Astrocyte of the spinal cord (primary cell): ENCODE measurements around the gene PLCH2.

ENCODE experiments used
- DNase-seq: peaks from one replicate; pipeline ENCODE4 v3.0.0; 2011; ENCODE audit warnings: low read depth, low spot score
- H3K4me3 ChIP-seq: 2 replicates; pipeline ENCODE4 v1.5.1; 2011; ENCODE audit warnings: low read depth, mild to moderate bottlenecking, low read length, moderate library complexity
- CTCF ChIP-seq: IDR thresholded peaks from 2 replicates; pipeline ENCODE4 v1.5.1; 2012; ENCODE audit warnings: low read depth, mild to moderate bottlenecking, low read length, inconsistent platforms
- in situ Hi-C: cut with HindIII; loops from 2 replicates; pipeline ENCODE4 v1.10.0; 2017; ENCODE audit warnings: low sequenced_read_pairs

Gene PLCH2

GRCh38 chr1:2542246-2542915 is 66.3 kb downstream of the PLCH2 start:
- TF ChIP-seq CTCF: no peak
- no peak overlapping the region for H3K4me3 ChIP-seq
- DNase-seq: no peak
- in situ Hi-C loops: no loop called here

GRCh38 chr1:2543543-2544092 is 67.5 kb downstream of the PLCH2 start:
- in situ Hi-C loops: no loop called here
- no peak overlapping the region for H3K4me3 ChIP-seq
- DNase-seq: peak; percentile 50
- TF ChIP-seq CTCF: no peak

- DNase-seq: peak; percentile 46
- in situ Hi-C loops: no loop called here
- TF ChIP-seq CTCF: no peak
- no peak overlapping the region for H3K4me3 ChIP-seq
Measured at GRCh38 chr1:2544093-2544874, 68.2 kb downstream of the PLCH2 start.

GRCh38 chr1:2544875-2545640 is 69.0 kb downstream of the PLCH2 start:
- H3K4me3 ChIP-seq: no peak overlapping the region
- DNase-seq: no peak
- TF ChIP-seq CTCF: no peak
- in situ Hi-C loops: no loop called here

GRCh38 chr1:2545754-2546514 is 69.8 kb downstream of the PLCH2 start:
- in situ Hi-C loops: no loop called here
- peak overlapping the region; percentile 43 for H3K4me3 ChIP-seq
- DNase-seq: peak; percentile 67
- TF ChIP-seq CTCF: no peak
